Measurements from ENCODE around the gene BOC.

The BOC gene

DNA sequence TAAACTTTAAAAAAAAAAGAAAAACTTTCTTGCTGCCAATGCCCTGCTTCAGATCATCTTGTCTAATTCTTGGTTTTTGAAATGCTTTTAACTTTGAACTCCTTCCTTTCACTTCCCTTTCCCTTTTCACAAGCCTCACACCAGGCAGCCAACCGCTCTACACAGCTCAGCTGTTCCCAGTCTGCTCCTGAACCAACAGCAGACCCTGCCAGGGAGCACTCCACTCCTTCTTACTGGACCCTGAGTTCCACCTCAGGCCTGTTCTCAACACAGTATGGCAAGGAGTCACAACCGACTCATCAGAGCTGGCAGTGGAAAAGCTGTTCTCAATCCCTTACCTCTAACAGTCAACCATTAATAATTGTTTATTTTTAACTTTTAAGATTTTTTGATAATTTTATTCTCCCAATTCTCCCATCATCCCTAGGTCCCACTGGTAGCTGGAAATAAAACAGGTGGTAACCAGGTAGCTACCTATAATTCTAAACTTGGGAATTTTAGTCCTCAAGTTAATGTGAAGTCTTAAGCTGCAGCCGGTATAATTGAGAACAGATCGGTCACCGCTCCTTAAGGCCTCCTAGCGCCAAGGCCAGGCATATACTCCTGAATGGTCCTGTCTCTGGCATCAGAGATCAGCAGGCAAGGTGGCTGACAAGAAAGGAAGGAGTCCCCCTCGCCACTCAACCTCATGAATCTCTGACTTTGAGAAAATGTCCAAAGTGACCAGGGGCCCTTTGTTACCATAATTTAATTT lies 43.9 kb downstream of the BOC start:
- TF ChIP-seq, protein P1, sequence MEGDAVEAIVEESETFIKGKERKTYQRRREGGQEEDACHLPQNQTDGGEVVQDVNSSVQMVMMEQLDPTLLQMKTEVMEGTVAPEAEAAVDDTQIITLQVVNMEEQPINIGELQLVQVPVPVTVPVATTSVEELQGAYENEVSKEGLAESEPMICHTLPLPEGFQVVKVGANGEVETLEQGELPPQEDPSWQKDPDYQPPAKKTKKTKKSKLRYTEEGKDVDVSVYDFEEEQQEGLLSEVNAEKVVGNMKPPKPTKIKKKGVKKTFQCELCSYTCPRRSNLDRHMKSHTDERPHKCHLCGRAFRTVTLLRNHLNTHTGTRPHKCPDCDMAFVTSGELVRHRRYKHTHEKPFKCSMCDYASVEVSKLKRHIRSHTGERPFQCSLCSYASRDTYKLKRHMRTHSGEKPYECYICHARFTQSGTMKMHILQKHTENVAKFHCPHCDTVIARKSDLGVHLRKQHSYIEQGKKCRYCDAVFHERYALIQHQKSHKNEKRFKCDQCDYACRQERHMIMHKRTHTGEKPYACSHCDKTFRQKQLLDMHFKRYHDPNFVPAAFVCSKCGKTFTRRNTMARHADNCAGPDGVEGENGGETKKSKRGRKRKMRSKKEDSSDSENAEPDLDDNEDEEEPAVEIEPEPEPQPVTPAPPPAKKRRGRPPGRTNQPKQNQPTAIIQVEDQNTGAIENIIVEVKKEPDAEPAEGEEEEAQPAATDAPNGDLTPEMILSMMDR (IDR thresholded peaks at IDR 0.05): no peak
- no peaks in the 10 kb centered on the region for H3K4me1 ChIP-seq
- H3K4me2 ChIP-seq (ENCODE audit: low read length): no peak overlapping the region
- no peak overlapping the region for H3K27ac ChIP-seq
- H3K9ac ChIP-seq: no peak overlapping the region
- H3K4me3 ChIP-seq (ENCODE audit: low read depth, low read length): no peak overlapping the region
- no peak overlapping the region for H2AFZ ChIP-seq
- no peaks in the 10 kb centered on the region for H3K9me3 ChIP-seq (ENCODE audit: control insufficient read depth, low read length)
- no peaks in the 10 kb centered on the region for H3K36me3 ChIP-seq (ENCODE audit: control insufficient read depth, insufficient read depth, low read length)
- no peaks in the 10 kb centered on the region for H3K27me3 ChIP-seq (ENCODE audit: control insufficient read depth, insufficient read depth, low read length)
- H3K79me2 ChIP-seq: no peaks in the 10 kb centered on the region

DNA sequence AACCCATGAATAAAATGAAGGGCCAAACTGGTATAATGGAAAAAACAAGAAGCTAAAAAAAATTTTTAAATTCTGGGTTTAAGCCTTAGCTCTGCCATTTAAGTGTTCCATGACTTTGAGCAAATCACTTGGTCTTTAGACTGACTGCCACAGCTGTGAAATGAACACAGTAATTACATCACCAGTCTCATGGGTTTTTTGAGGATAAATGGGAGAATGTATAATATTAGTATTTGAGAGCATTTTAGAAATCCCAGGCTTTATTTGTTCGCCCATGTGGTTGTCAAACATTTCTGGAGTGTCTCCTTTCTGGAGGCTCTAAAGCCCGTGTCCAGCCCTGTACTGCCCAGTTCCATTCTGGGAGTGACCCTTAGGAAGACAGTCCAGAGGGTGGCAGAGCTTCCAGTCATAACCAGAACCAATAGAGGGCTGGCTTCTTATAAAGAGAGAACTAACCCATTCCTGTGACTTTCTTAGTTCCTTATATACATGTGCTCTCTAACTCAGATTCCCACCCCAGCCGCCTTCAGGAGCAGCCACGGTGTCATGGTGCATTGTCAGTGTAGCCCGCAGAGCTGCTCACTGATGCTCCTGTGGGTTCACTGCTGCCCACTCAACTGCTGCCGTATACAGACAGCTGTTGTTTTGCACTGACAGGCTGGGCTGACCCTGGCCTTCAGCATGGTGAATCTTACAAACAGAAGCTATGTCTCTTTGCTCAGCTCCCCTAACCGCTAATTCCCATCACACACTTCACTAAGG lies 44.7 kb downstream of the BOC start:
- Histone ChIP-seq H2AFZ (no peak overlapping the region), H3K4me1 (no peaks in the 10 kb centered on the region), H3K27me3 (ENCODE audit: control insufficient read depth, insufficient read depth, low read length) (no peaks in the 10 kb centered on the region), H3K9me3 (ENCODE audit: control insufficient read depth, low read length) (no peaks in the 10 kb centered on the region), H3K4me2 (ENCODE audit: low read length) (no peak overlapping the region), H3K27ac (no peak overlapping the region), H3K4me3 (ENCODE audit: low read depth, low read length) (no peak overlapping the region), H3K36me3 (ENCODE audit: control insufficient read depth, insufficient read depth, low read length) (no peaks in the 10 kb centered on the region), H3K9ac (no peak overlapping the region), H3K79me2 (no peaks in the 10 kb centered on the region)
- TF ChIP-seq, protein P1 (IDR thresholded peaks at IDR 0.05): no peak

DNA sequence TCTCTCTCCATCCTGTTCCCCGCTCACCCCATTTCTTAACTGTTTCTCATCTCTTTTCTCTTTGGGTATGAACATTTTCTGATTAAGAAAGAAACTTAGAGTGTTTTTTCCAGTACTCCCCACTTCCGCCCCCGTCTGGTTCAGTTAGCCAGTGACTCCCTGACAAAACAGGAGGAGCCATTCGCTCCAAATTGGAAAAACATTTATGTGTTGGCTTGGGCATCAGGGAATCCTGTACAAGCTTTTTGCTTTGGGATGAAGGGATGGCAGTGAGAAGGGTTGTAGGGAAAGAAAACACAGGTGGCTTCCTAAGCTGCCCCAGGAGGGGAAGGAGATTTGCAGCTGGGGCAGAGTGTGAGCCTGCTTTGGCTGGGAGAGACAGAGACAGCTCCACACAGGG lies 47.0 kb downstream of the BOC start:
- H2AFZ ChIP-seq: no peak overlapping the region

DNA sequence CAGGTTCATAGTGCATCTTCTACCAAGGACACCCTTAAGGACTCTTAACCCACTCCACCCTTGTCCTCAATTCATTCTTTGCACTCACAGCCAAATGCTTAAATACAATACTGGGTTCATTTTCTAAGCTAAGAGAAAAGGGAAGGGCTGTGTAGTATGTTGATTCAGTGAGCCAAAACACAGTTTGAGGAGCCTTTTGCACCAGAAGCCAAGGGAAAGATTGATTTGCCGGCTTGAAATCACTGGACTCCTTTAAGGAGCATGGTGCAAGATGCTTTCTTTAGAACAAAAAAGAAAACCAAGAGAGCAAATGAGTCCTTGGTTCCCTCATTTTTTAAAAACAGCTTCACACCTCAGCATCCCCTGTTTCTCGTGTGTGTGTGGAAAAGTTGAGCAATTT lies 47.8 kb downstream of the BOC start:
- TF ChIP-seq, protein P1 (IDR thresholded peaks at IDR 0.05): no peak
- Histone ChIP-seq H3K4me2 (ENCODE audit: low read length) (no peak overlapping the region), H3K4me3 (ENCODE audit: low read depth, low read length) (no peak overlapping the region), H3K27ac (no peak overlapping the region), H3K36me3 (ENCODE audit: control insufficient read depth, insufficient read depth, low read length) (peaks cover 2% of the 10 kb centered on the region), H3K27me3 (ENCODE audit: control insufficient read depth, insufficient read depth, low read length) (no peaks in the 10 kb centered on the region), H3K9ac (no peak overlapping the region), H3K9me3 (ENCODE audit: control insufficient read depth, low read length) (no peaks in the 10 kb centered on the region), H2AFZ (no peak overlapping the region), H3K4me1 (no peaks in the 10 kb centered on the region), H3K79me2 (no peaks in the 10 kb centered on the region)

More for the DNA sequence above, 47.0 kb downstream of the BOC start:
- TF ChIP-seq, protein P1 (IDR thresholded peaks at IDR 0.05): no peak
- Histone ChIP-seq H3K79me2 (no peaks in the 10 kb centered on the region), H3K4me3 (ENCODE audit: low read depth, low read length) (no peak overlapping the region), H3K4me1 (no peaks in the 10 kb centered on the region), H3K9me3 (ENCODE audit: control insufficient read depth, low read length) (no peaks in the 10 kb centered on the region), H3K36me3 (ENCODE audit: control insufficient read depth, insufficient read depth, low read length) (peaks cover under 1% of the 10 kb centered on the region), H3K4me2 (ENCODE audit: low read length) (no peak overlapping the region), H3K27me3 (ENCODE audit: control insufficient read depth, insufficient read depth, low read length) (no peaks in the 10 kb centered on the region), H3K27ac (no peak overlapping the region), H3K9ac (no peak overlapping the region)
